ENCODE data around the gene SLC29A1.
"Not testable (repeated sequence)": the region's sequence is repeated elsewhere in the genome, so short reads cannot be mapped to it uniquely, and the experiment has no call there.

The SLC29A1 gene

DNA sequence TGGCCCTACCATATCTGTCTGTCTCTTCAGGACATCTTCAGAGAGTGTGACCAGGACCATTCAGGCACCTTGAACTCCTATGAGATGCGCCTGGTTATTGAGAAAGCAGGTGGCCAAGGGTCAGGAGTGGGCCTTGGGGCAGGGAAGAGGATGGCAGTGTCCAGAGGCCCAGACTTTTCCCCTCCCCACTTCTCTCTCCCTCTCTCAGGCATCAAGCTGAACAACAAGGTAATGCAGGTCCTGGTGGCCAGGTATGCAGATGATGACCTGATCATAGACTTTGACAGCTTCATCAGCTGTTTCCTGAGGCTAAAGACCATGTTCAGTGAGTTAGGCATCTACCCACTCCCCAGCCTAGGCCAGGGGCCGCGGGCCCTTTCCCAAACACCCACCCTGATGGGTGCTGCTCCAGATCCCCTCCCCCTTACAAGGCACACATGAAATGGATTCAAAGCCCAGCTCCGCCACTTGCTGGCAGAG lies 40.4 kb upstream of the SLC29A1 start:
- H2AFZ ChIP-seq (ENCODE audit: low read length, unreplicated experiment) = no peak overlapping the region
- H3K4me1 ChIP-seq (ENCODE audit: control insufficient read depth, insufficient read depth, low read length, unreplicated experiment) = peaks cover 22% of the 10 kb centered on the region
- H3K36me3 ChIP-seq (ENCODE audit: insufficient read depth, low read length) = no peaks in the 10 kb centered on the region
- H3K79me2 ChIP-seq (ENCODE audit: control insufficient read depth, insufficient read depth, low read length, unreplicated experiment) = no peaks in the 10 kb centered on the region
- no peak overlapping the region for H3K27ac ChIP-seq (ENCODE audit: low read depth, low read length)
- no peaks in the 10 kb centered on the region; the same call in 1 of the 2 replicates for H3K27me3 ChIP-seq (ENCODE audit: insufficient read depth, low read length)
- H3K4me3 ChIP-seq (ENCODE audit: low read depth, low read length) = no peak overlapping the region

DNA sequence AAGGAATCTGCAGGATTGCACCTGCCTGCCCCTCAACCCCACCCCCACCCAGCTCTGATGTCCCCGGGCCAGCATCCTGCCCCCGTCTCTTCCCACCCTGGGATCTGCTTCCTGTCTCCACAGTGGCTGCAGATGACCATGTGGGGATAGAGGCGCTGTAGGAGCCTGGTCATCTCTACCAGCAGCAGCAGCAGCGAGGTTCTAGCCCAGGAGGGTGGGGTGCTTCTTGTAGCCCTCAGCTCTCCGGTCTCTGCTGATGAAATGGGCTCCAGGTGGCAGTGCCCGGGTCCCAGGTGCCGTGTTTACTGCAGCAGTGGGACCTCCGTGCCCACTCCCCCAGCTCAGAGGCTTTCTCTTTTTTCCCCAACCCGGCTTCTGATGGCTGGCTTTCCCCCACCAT lies 39.6 kb upstream of the SLC29A1 start:
- H3K79me2 ChIP-seq (ENCODE audit: control insufficient read depth, insufficient read depth, low read length, unreplicated experiment) = no peaks in the 10 kb centered on the region
- no peak overlapping the region for H3K27ac ChIP-seq (ENCODE audit: low read depth, low read length)
- H3K27me3 ChIP-seq (ENCODE audit: insufficient read depth, low read length) = no peaks in the 10 kb centered on the region; the same call in 1 of the 2 replicates
- no peaks in the 10 kb centered on the region for H3K36me3 ChIP-seq (ENCODE audit: insufficient read depth, low read length)
- no peak overlapping the region for H3K4me3 ChIP-seq (ENCODE audit: low read depth, low read length)
- peaks cover 15% of the 10 kb centered on the region for H3K4me1 ChIP-seq (ENCODE audit: control insufficient read depth, insufficient read depth, low read length, unreplicated experiment)
- no peak overlapping the region for H2AFZ ChIP-seq (ENCODE audit: low read length, unreplicated experiment)

- H3K4me1 ChIP-seq (ENCODE audit: control insufficient read depth, insufficient read depth, low read length, unreplicated experiment) = not testable (repeated sequence)
These were observed 38.0 kb upstream of the SLC29A1 start for GRCh38 chr6:44185356-44185755.

GRCh38 chr6:44185953-44186634 lies 37.3 kb upstream of the SLC29A1 start:
- no peaks in the 10 kb centered on the region for H3K4me1 ChIP-seq (ENCODE audit: control insufficient read depth, insufficient read depth, low read length, unreplicated experiment)
- H2AFZ ChIP-seq (ENCODE audit: low read length, unreplicated experiment) = no peak overlapping the region
- H3K27me3 ChIP-seq (ENCODE audit: insufficient read depth, low read length) = no peaks in the 10 kb centered on the region; the same call in 1 of the 2 replicates
- no peaks in the 10 kb centered on the region for H3K36me3 ChIP-seq (ENCODE audit: insufficient read depth, low read length)
- no peaks in the 10 kb centered on the region for H3K79me2 ChIP-seq (ENCODE audit: control insufficient read depth, insufficient read depth, low read length, unreplicated experiment)
- no peak overlapping the region for H3K4me3 ChIP-seq (ENCODE audit: low read depth, low read length)
- no peak overlapping the region for H3K27ac ChIP-seq (ENCODE audit: low read depth, low read length)

More at GRCh38 chr6:44185356-44185755, 38.0 kb upstream of the SLC29A1 start:
- not testable (repeated sequence) for H3K36me3 ChIP-seq (ENCODE audit: insufficient read depth, low read length); H3K27me3 ChIP-seq (ENCODE audit: insufficient read depth, low read length); H3K79me2 ChIP-seq (ENCODE audit: control insufficient read depth, insufficient read depth, low read length, unreplicated experiment); H2AFZ ChIP-seq (ENCODE audit: low read length, unreplicated experiment); H3K27ac ChIP-seq (ENCODE audit: low read depth, low read length); H3K4me3 ChIP-seq (ENCODE audit: low read depth, low read length)

- Histone ChIP-seq H3K4me1 (ENCODE audit: control insufficient read depth, insufficient read depth, low read length, unreplicated experiment) (no peaks in the 10 kb centered on the region), H2AFZ (ENCODE audit: low read length, unreplicated experiment) (no peak overlapping the region), H3K27ac (ENCODE audit: low read depth, low read length) (no peak overlapping the region)
These were observed 36.8 kb upstream of the SLC29A1 start for GRCh38 chr6:44186635-44187025.

DNA sequence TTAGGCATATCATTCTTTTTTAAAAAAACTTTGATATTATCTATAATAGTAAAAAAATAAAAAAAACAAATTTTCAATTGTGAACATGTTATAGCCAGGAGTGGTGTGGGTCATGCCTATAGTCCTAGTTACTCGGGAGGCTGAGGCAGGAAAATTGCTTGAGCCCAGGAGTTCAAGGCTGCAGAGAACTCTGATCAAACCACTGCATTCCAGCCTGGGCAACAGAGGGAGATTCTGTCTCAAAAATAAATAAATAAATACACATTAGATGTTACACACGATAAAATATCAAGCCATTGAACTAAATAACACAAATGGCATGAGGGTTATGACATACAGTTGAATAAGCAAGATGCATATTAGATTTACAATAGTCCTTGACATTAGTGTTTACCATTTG lies 34.6 kb upstream of the SLC29A1 start:
- Histone ChIP-seq H2AFZ (ENCODE audit: low read length, unreplicated experiment) (no peak overlapping the region), H3K27me3 (ENCODE audit: insufficient read depth, low read length) (no peaks in the 10 kb centered on the region), H3K27ac (ENCODE audit: low read depth, low read length) (no peak overlapping the region), H3K79me2 (ENCODE audit: control insufficient read depth, insufficient read depth, low read length, unreplicated experiment) (no peaks in the 10 kb centered on the region), H3K4me3 (ENCODE audit: low read depth, low read length) (no peak overlapping the region), H3K4me1 (ENCODE audit: control insufficient read depth, insufficient read depth, low read length, unreplicated experiment) (no peaks in the 10 kb centered on the region), H3K36me3 (ENCODE audit: insufficient read depth, low read length) (no peaks in the 10 kb centered on the region)

More at GRCh38 chr6:44186635-44187025, 36.8 kb upstream of the SLC29A1 start:
- Histone ChIP-seq H3K36me3 (ENCODE audit: insufficient read depth, low read length) (no peaks in the 10 kb centered on the region), H3K79me2 (ENCODE audit: control insufficient read depth, insufficient read depth, low read length, unreplicated experiment) (no peaks in the 10 kb centered on the region), H3K4me3 (ENCODE audit: low read depth, low read length) (no peak overlapping the region), H3K27me3 (ENCODE audit: insufficient read depth, low read length) (no peaks in the 10 kb centered on the region; the same call in 1 of the 2 replicates)

- Histone ChIP-seq H3K4me3 (ENCODE audit: low read depth, low read length) (no peak overlapping the region), H3K36me3 (ENCODE audit: insufficient read depth, low read length) (no peaks in the 10 kb centered on the region), H3K27me3 (ENCODE audit: insufficient read depth, low read length) (no peaks in the 10 kb centered on the region), H3K4me1 (ENCODE audit: control insufficient read depth, insufficient read depth, low read length, unreplicated experiment) (no peaks in the 10 kb centered on the region), H3K27ac (ENCODE audit: low read depth, low read length) (no peak overlapping the region), H3K79me2 (ENCODE audit: control insufficient read depth, insufficient read depth, low read length, unreplicated experiment) (no peaks in the 10 kb centered on the region), H2AFZ (ENCODE audit: low read length, unreplicated experiment) (no peak overlapping the region)
These were observed 34.1 kb upstream of the SLC29A1 start for GRCh38 chr6:44189257-44189656.

GRCh38 chr6:44190715-44191114 lies 32.7 kb upstream of the SLC29A1 start:
- Histone ChIP-seq H3K4me3 (ENCODE audit: low read depth, low read length) (no peak overlapping the region), H3K79me2 (ENCODE audit: control insufficient read depth, insufficient read depth, low read length, unreplicated experiment) (no peaks in the 10 kb centered on the region), H3K27ac (ENCODE audit: low read depth, low read length) (no peak overlapping the region), H3K4me1 (ENCODE audit: control insufficient read depth, insufficient read depth, low read length, unreplicated experiment) (no peaks in the 10 kb centered on the region), H3K36me3 (ENCODE audit: insufficient read depth, low read length) (no peaks in the 10 kb centered on the region), H2AFZ (ENCODE audit: low read length, unreplicated experiment) (no peak overlapping the region), H3K27me3 (ENCODE audit: insufficient read depth, low read length) (no peaks in the 10 kb centered on the region)

GRCh38 chr6:44192428-44193041 lies 30.9 kb upstream of the SLC29A1 start:
- H3K4me3 ChIP-seq (ENCODE audit: low read depth, low read length) = no peak overlapping the region
- H3K4me1 ChIP-seq (ENCODE audit: control insufficient read depth, insufficient read depth, low read length, unreplicated experiment) = no peaks in the 10 kb centered on the region
- H2AFZ ChIP-seq (ENCODE audit: low read length, unreplicated experiment) = peak overlapping the region; percentile 42
- no peaks in the 10 kb centered on the region for H3K79me2 ChIP-seq (ENCODE audit: control insufficient read depth, insufficient read depth, low read length, unreplicated experiment)
- H3K36me3 ChIP-seq (ENCODE audit: insufficient read depth, low read length) = no peaks in the 10 kb centered on the region
- no peak overlapping the region for H3K27ac ChIP-seq (ENCODE audit: low read depth, low read length)
- H3K27me3 ChIP-seq (ENCODE audit: insufficient read depth, low read length) = no peaks in the 10 kb centered on the region

DNA sequence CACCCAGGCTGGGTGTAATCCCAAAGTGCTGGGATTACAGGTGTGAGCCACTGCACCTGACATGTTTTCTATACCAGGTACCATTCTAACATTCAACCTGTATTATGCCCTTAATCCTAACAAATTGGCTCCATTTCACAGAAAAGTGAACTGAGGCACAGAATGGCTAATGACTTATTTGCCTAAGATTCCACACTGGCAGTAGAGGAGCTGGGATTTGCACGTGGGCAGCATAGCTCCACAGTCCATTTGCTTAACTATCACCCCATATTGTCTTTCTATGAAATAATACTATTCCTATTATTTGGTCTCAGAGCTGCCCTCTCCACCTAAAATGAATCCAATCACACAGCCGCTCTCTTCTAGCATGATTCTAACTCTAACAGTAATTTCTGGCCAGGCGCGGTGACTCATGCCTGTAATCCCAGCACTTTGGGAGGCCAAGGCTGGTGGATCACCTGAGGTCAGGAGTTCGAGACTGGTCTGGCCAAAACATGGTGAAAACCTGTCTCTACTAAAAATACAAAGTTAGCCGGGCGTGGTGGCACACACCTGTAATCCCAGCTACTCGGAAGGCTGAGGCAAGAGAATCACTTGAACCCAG lies 30.0 kb upstream of the SLC29A1 start:
- H3K27me3 ChIP-seq (ENCODE audit: insufficient read depth, low read length) = no peaks in the 10 kb centered on the region
- H3K27ac ChIP-seq (ENCODE audit: low read depth, low read length) = no peak overlapping the region
- no peak overlapping the region for H2AFZ ChIP-seq (ENCODE audit: low read length, unreplicated experiment)
- no peaks in the 10 kb centered on the region for H3K4me1 ChIP-seq (ENCODE audit: control insufficient read depth, insufficient read depth, low read length, unreplicated experiment)
- H3K4me3 ChIP-seq (ENCODE audit: low read depth, low read length) = no peak overlapping the region
- no peaks in the 10 kb centered on the region for H3K36me3 ChIP-seq (ENCODE audit: insufficient read depth, low read length)
- H3K79me2 ChIP-seq (ENCODE audit: control insufficient read depth, insufficient read depth, low read length, unreplicated experiment) = no peaks in the 10 kb centered on the region

DNA sequence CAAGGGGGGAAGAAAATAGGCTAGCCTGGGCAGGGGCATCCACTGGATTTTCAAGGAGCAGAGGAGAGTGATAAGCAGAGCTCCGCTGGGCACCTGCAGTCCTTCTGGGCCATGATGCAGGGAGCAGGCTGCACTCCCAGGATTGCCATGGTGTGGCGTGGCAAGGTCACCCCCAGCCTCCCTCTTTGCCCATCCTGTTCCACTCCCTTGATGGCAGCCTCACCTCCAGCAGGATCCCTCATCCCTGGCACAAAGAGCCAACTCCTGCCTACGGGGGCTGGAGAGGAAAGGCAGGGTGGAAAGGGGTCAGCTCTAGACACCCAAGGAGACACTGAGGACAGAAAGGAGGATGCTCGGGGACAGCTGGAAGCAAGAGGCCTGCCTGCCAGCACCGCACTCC lies 29.1 kb upstream of the SLC29A1 start:
- H3K4me3 ChIP-seq (ENCODE audit: low read depth, low read length) = no peak overlapping the region
- no peaks in the 10 kb centered on the region for H3K79me2 ChIP-seq (ENCODE audit: control insufficient read depth, insufficient read depth, low read length, unreplicated experiment)
- no peaks in the 10 kb centered on the region for H3K27me3 ChIP-seq (ENCODE audit: insufficient read depth, low read length)
- H3K36me3 ChIP-seq (ENCODE audit: insufficient read depth, low read length) = no peaks in the 10 kb centered on the region
- H3K27ac ChIP-seq (ENCODE audit: low read depth, low read length) = no peak overlapping the region
- no peaks in the 10 kb centered on the region for H3K4me1 ChIP-seq (ENCODE audit: control insufficient read depth, insufficient read depth, low read length, unreplicated experiment)
- H2AFZ ChIP-seq (ENCODE audit: low read length, unreplicated experiment) = no peak overlapping the region
